HCT116 (cell line): ENCODE results near the gene RALGPS2. TPM values are rescaled to one million over a fixed set of nuclear protein-coding genes. Genes with fewer than 3 reads are reported as not detected.

ENCODE experiments used
- ATAC-seq: fragments of 200-7000 bp; cut with Tn5 transposase; 2 replicates; pipeline ENCODE4 v1.9.1; 2020; ENCODE audit warnings: mild to moderate bottlenecking, moderate library complexity
- BruUV-seq: library from RNA; stranded (reverse); fragments of 400-500 nt; replicated peaks from 2 replicates; lab custom pipeline; 2021; lab: Mats Ljungman, UMichigan
- CTCF ChIA-PET: fragments of 300-600 bp; sonication (Branson Sonifier 250); formaldehyde crosslinking; loops from one replicate; lab custom pipeline; 2021; ENCODE audit warnings: antibody characterized with exemption; lab: Charles Lee
- POLR2A ChIA-PET: fragments of 300-600, 350-600 bp; sonication (Branson Sonifier 250); formaldehyde crosslinking; loops from one replicate; lab custom pipeline; 2021; ENCODE audit warnings: antibody characterized with exemption; lab: Charles Lee
- RAD21 ChIA-PET, 2 experiments: fragments of 300-600 bp; sonication (Branson Sonifier 250); formaldehyde crosslinking; loops; one replicate each; lab custom pipeline; 2023; ENCODE audit warnings: low total read pairs in 2 of 2; ENCODE audit not compliant: uncharacterized antibody in 2 of 2, unreplicated experiment in 2 of 2, low non-redundant PET in 1 of 2; lab: Charles Lee
- DNase-seq: peaks from one replicate; pipeline ENCODE4 v3.0.0-alpha.2; 2010; ENCODE audit warnings: low read depth, low spot score
- H2AFZ ChIP-seq: fragments of 200-600 bp; shearing (Covaris generic), sonication (generic); 2 replicates; pipeline ENCODE4 v1.6.1; 2017; ENCODE audit warnings: low read depth, mixed run types, mixed read lengths, antibody characterized with exemption, low read length; ENCODE audit not compliant: poor library complexity, severe bottlenecking
- H3K27ac ChIP-seq: 2 replicates; pipeline ENCODE4 v1.5.1; 2012; ENCODE audit warnings: low read depth, low read length
- H3K27me3 ChIP-seq: fragments of 200-600 bp; sonication (generic); 2 replicates; pipeline ENCODE4 v1.6.1; 2016; ENCODE audit warnings: mixed run types, low read length, mixed read lengths; ENCODE audit not compliant: insufficient read depth
- H3K36me3 ChIP-seq, 2 experiments: fragments of 200-500 bp in 1 of 2; fragments of 200-600 bp in 1 of 2; sonication (Bioruptor generic) in 1 of 2; sonication (generic) in 1 of 2; 2 replicates each; pipeline versions ENCODE4 v1.5.1 to v1.6.1; 2014 to 2016; ENCODE audit warnings: low read length in 2 of 2, inconsistent platforms in 1 of 2, mixed read lengths in 1 of 2, mixed run types in 1 of 2; ENCODE audit not compliant: insufficient read depth in 2 of 2, control insufficient read depth in 1 of 2
- H3K4me1 ChIP-seq, 2 experiments: fragments of 200-600 bp in 1 of 2; sonication (generic) in 1 of 2; 2 replicates each; pipeline versions ENCODE4 v1.5.1 to v1.6.1; 2012 to 2017; ENCODE audit warnings: low read length in 2 of 2, inconsistent platforms in 1 of 2, mild to moderate bottlenecking in 1 of 2, mixed read lengths in 1 of 2, mixed run types in 1 of 2, moderate library complexity in 1 of 2; ENCODE audit not compliant: insufficient read depth in 2 of 2, control insufficient read depth in 1 of 2
- H3K4me2 ChIP-seq: fragments of 200-600 bp; sonication (generic); 2 replicates; pipeline ENCODE4 v1.6.1; 2017; ENCODE audit warnings: mixed run types, low read length, mixed read lengths
- H3K4me3 ChIP-seq, 2 experiments: fragments of 200-600 bp in 1 of 2; sonication (generic) in 1 of 2; replicated peaks in 1 of 2; 2 replicates each; pipeline ENCODE4 v1.5.1; 2011 to 2016; ENCODE audit warnings: low read length in 2 of 2, control low read depth in 1 of 2, low read depth in 1 of 2, mild to moderate bottlenecking in 1 of 2, mixed read lengths in 1 of 2, mixed run types in 1 of 2
- H3K79me2 ChIP-seq: fragments of 200-600 bp; sonication (generic); 2 replicates; pipeline ENCODE4 v1.6.1; 2017; ENCODE audit warnings: mild to moderate bottlenecking, mixed run types, low read length, moderate library complexity, mixed read lengths; ENCODE audit not compliant: insufficient read depth
- H3K9ac ChIP-seq: fragments of 200-600 bp; sonication (generic); 2 replicates; pipeline ENCODE4 v1.6.1; 2016; ENCODE audit warnings: low read length, mixed read lengths
- H3K9me2 ChIP-seq: fragments of 200-600 bp; sonication (generic), shearing (Covaris generic); 2 replicates; pipeline ENCODE4 v1.6.1; 2017; ENCODE audit warnings: mixed run types, mild to moderate bottlenecking, moderate library complexity; ENCODE audit not compliant: insufficient read depth
- H3K9me3 ChIP-seq, 2 experiments: fragments of 200-500 bp in 1 of 2; fragments of 200-600 bp in 1 of 2; sonication (Bioruptor generic) in 1 of 2; sonication (generic) in 1 of 2; 2 replicates each; pipeline ENCODE4 v1.6.1; 2014 to 2017; ENCODE audit warnings: low read length in 2 of 2, mixed read lengths in 2 of 2, inconsistent platforms in 1 of 2, low read depth in 1 of 2, mild to moderate bottlenecking in 1 of 2, mixed run types in 1 of 2, moderate library complexity in 1 of 2; ENCODE audit not compliant: control insufficient read depth in 1 of 2, insufficient read depth in 1 of 2
- H4K20me1 ChIP-seq: fragments of 200-600 bp; sonication (generic), shearing (Covaris generic); 2 replicates; pipeline ENCODE4 v1.6.1; 2017; ENCODE audit warnings: mixed run types, mild to moderate bottlenecking, moderate library complexity; ENCODE audit not compliant: insufficient read depth
- CBX3 ChIP-seq: IDR thresholded peaks from 2 replicates; pipeline ENCODE4 v1.6.1; 2012; ENCODE audit warnings: low read depth
- CEBPB ChIP-seq: IDR thresholded peaks from 2 replicates; pipeline ENCODE4 v1.6.1; 2012; ENCODE audit warnings: low read depth
- ELF1 ChIP-seq: IDR thresholded peaks from 2 replicates; pipeline ENCODE4 v1.6.1; 2012; ENCODE audit warnings: low read depth, borderline replicate concordance
- MAX ChIP-seq: IDR thresholded peaks from 2 replicates; pipeline ENCODE4 v1.6.1; 2012
- POLR2A ChIP-seq: IDR thresholded peaks from 2 replicates; pipeline ENCODE4 v1.7.0; 2011; ENCODE audit warnings: borderline replicate concordance; ENCODE audit not compliant: insufficient read depth, insufficient read length; ENCODE audit errors: extremely low read depth
- SP1 ChIP-seq: IDR thresholded peaks from 2 replicates; pipeline ENCODE4 v1.6.1; 2012; ENCODE audit warnings: low read depth
- YY1 ChIP-seq: IDR thresholded peaks from 2 replicates; pipeline ENCODE4 v1.6.1; 2011; ENCODE audit warnings: low read length, low read depth, moderate library complexity, mild to moderate bottlenecking; ENCODE audit not compliant: insufficient replicate concordance; ENCODE audit errors: extremely low read depth
- intact Hi-C: fragments of 100-400 bp; cut with micrococcal nuclease; formaldehyde crosslinking; loops from 2 replicates; pipeline ENCODE4 v1.10.0; 2022
- total RNA-seq: library from RNA; stranded (reverse); gene quantifications from one replicate; pipeline ENCODE4 v1.2.1, GENCODE V29; 2021; ENCODE audit not compliant: unreplicated experiment
- TF ChIP-seq, protein P1 (sequence below), 3 experiments: fragments of 200-600 bp in 1 of 3; sonication (generic) in 1 of 3; IDR thresholded peaks in 2 of 3; conservative IDR thresholded peaks in 1 of 3; 2 replicates each; pipeline ENCODE4 v1.5.1; 2012 to 2017; ENCODE audit warnings: low read depth in 2 of 3, low read length in 2 of 3, antibody characterized with exemption in 1 of 3, borderline replicate concordance in 1 of 3, control low read depth in 1 of 3, mild to moderate bottlenecking in 1 of 3, mixed read lengths in 1 of 3, mixed run types in 1 of 3, moderate library complexity in 1 of 3; ENCODE audit not compliant: insufficient read depth in 1 of 3
- TF ChIP-seq, protein P2 (sequence below): IDR thresholded peaks from 2 replicates; pipeline ENCODE4 v1.6.1; 2011; ENCODE audit warnings: mild to moderate bottlenecking, low read length, moderate library complexity; ENCODE audit not compliant: insufficient replicate concordance; ENCODE audit errors: extremely low read depth

RALGPS2 gene
- total RNA-seq, 1 experiment from 2014 or later = 25.6 TPM

GRCh38 chr1:178945763-178946266, 220.8 kb downstream of the RALGPS2 start:
- intact Hi-C loops = no loop called here
- Histone ChIP-seq H3K9me2 (no peaks in the 10 kb centered on the region), H3K36me3 (no peaks in the 10 kb centered on the region), H4K20me1 (no peaks in the 10 kb centered on the region)
- ChIA-PET POLR2A (no interaction called here), CTCF (no interaction called here), RAD21 (no interaction called here)
- no peak for ATAC-seq
- TF ChIP-seq POLR2A (no peak), ELF1 (no peak), SP1 (no peak), MAX (no peak), YY1 (no peak), CBX3 (no peak), CEBPB (no peak)
- TF ChIP-seq, protein P1, sequence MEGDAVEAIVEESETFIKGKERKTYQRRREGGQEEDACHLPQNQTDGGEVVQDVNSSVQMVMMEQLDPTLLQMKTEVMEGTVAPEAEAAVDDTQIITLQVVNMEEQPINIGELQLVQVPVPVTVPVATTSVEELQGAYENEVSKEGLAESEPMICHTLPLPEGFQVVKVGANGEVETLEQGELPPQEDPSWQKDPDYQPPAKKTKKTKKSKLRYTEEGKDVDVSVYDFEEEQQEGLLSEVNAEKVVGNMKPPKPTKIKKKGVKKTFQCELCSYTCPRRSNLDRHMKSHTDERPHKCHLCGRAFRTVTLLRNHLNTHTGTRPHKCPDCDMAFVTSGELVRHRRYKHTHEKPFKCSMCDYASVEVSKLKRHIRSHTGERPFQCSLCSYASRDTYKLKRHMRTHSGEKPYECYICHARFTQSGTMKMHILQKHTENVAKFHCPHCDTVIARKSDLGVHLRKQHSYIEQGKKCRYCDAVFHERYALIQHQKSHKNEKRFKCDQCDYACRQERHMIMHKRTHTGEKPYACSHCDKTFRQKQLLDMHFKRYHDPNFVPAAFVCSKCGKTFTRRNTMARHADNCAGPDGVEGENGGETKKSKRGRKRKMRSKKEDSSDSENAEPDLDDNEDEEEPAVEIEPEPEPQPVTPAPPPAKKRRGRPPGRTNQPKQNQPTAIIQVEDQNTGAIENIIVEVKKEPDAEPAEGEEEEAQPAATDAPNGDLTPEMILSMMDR (IDR thresholded peaks at IDR 0.05 in 2 of 3, conservative IDR thresholded peaks at IDR 0.05 in 1 of 3; ENCODE audit: borderline replicate concordance in 1 of 3, insufficient read depth in 1 of 3, low read depth in 2 of 3, low read length in 2 of 3) = no peak
- TF ChIP-seq, protein P2, sequence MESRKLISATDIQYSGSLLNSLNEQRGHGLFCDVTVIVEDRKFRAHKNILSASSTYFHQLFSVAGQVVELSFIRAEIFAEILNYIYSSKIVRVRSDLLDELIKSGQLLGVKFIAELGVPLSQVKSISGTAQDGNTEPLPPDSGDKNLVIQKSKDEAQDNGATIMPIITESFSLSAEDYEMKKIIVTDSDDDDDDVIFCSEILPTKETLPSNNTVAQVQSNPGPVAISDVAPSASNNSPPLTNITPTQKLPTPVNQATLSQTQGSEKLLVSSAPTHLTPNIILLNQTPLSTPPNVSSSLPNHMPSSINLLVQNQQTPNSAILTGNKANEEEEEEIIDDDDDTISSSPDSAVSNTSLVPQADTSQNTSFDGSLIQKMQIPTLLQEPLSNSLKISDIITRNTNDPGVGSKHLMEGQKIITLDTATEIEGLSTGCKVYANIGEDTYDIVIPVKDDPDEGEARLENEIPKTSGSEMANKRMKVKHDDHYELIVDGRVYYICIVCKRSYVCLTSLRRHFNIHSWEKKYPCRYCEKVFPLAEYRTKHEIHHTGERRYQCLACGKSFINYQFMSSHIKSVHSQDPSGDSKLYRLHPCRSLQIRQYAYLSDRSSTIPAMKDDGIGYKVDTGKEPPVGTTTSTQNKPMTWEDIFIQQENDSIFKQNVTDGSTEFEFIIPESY = no peak
- TF ChIP-seq, all 23 proteins: peak for 0
- DNase-seq = no peak
- Histone ChIP-seq H3K4me1 (no peaks in the 10 kb centered on the region), H3K79me2 (no peaks in the 10 kb centered on the region), H3K9me3 (no peaks in the 10 kb centered on the region), H3K4me2 (no peak overlapping the region), H3K9ac (no peak overlapping the region), H3K4me3 (no peak overlapping the region), H3K27me3 (no peaks in the 10 kb centered on the region), H3K27ac (no peak overlapping the region), H2AFZ (no peak overlapping the region)
- BruUV-seq = no TSS peak
